Pulmonary artery endothelial cell (primary cell): ENCODE results near the gene CARD11. TPM values are rescaled to one million over a fixed set of nuclear protein-coding genes. Genes with fewer than 3 reads are reported as not detected.

Experiments used
- DNase-seq: peaks from one replicate; pipeline ENCODE4 v3.0.0-alpha.2; 2011; ENCODE audit warnings: low read depth, low spot score
- total RNA-seq: library from RNA; depleted of rRNA; stranded (reverse); fragments of >200 nt; gene quantifications from 2 replicates; pipeline ENCODE4 v1.2.3, GENCODE V29; 2014

The CARD11 gene
- 18.4 and 18.5 TPM in 2 replicates for total RNA-seq

GRCh38 chr7:3043544-3044371 is at the start of gene CARD11:
TSS of gene CARD11 (minus strand) at chr7:3043867. CDS start at chr7:2958506, 85,361 bp downstream.
- no peak for DNase-seq

- DNase-seq = no peak
These were observed 48.8 kb upstream of the CARD11 start for GRCh38 chr7:3092468-3092867.

GRCh38 chr7:3091631-3092030 is 48.0 kb upstream of the CARD11 start:
- DNase-seq = no peak

- DNase-seq = no peak
These were observed 45.8 kb upstream of the CARD11 start for GRCh38 chr7:3089493-3089892.

GRCh38 chr7:3087243-3087755 is 43.6 kb upstream of the CARD11 start:
- DNase-seq = no peak

- DNase-seq = no peak
These were observed 39.7 kb upstream of the CARD11 start for GRCh38 chr7:3083350-3083749.

GRCh38 chr7:3082831-3083230 is 39.2 kb upstream of the CARD11 start:
- no peak for DNase-seq

- no peak for DNase-seq
These were observed 38.7 kb upstream of the CARD11 start for GRCh38 chr7:3082386-3082785.

GRCh38 chr7:3080106-3080505 is 36.4 kb upstream of the CARD11 start:
- no peak for DNase-seq

GRCh38 chr7:3078514-3078913 is 34.8 kb upstream of the CARD11 start:
- DNase-seq = no peak

- DNase-seq = no peak
These were observed 33.0 kb upstream of the CARD11 start for GRCh38 chr7:3076700-3077099.

GRCh38 chr7:3076163-3076562 is 32.5 kb upstream of the CARD11 start:
- DNase-seq = no peak

GRCh38 chr7:3075441-3075840 is 31.8 kb upstream of the CARD11 start:
- no peak for DNase-seq

- DNase-seq = no peak
These were observed 30.8 kb upstream of the CARD11 start for GRCh38 chr7:3074459-3074821.

GRCh38 chr7:3073763-3074458 is 30.2 kb upstream of the CARD11 start:
- DNase-seq = no peak

- DNase-seq = no peak
These were observed 27.2 kb upstream of the CARD11 start for GRCh38 chr7:3070908-3071307.

- no peak for DNase-seq
These were observed 26.2 kb upstream of the CARD11 start for GRCh38 chr7:3069771-3070449.

GRCh38 chr7:3068530-3068929 is 24.9 kb upstream of the CARD11 start:
- DNase-seq = no peak

GRCh38 chr7:3067606-3068380 is 24.1 kb upstream of the CARD11 start:
- DNase-seq = no peak

- DNase-seq = no peak
These were observed 23.5 kb upstream of the CARD11 start for GRCh38 chr7:3067193-3067592.

GRCh38 chr7:3066506-3066905 is 22.8 kb upstream of the CARD11 start:
- DNase-seq = no peak
